Spleen (tissue), 11 donors: ENCODE results near the gene FBLN1. TPM values are rescaled to one million over a fixed set of nuclear protein-coding genes. Genes with fewer than 3 reads are reported as not detected.

Experiments
- DNase-seq: peaks from one replicate; pipeline ENCODE4 v3.0.0-alpha.2; 2020
- H3K27ac ChIP-seq, 8 donors: fragments of 200-600 bp; sonication (generic) in 7 of 8; 1 replicate in 4 of 8; 2 replicates in 4 of 8; pipeline versions ENCODE4 v1.5.0 to v1.8.0; 2016 to 2021; ENCODE audit warnings: inconsistent platforms in 4 of 8, mild to moderate bottlenecking in 4 of 8, moderate library complexity in 1 of 8
- H3K27me3 ChIP-seq, 7 donors: fragments of 200-600 bp; sonication (generic) in 6 of 7; replicated peaks in 1 of 7; 1 replicate in 4 of 7; 2 replicates in 3 of 7; pipeline versions ENCODE4 v1.5.0 to v1.8.0; 2016 to 2021; ENCODE audit warnings: inconsistent platforms in 3 of 7, mild to moderate bottlenecking in 1 of 7
- H3K36me3 ChIP-seq, 6 donors: fragments of 200-600 bp; sonication (generic) in 5 of 6; 1 replicate in 4 of 6; 2 replicates in 2 of 6; pipeline versions ENCODE4 v1.5.0 to v1.8.0; 2016 to 2021; ENCODE audit warnings: inconsistent platforms in 2 of 6
- H3K4me1 ChIP-seq, 6 donors: fragments of 200-600 bp; sonication (generic) in 5 of 6; 1 replicate in 3 of 6; 2 replicates in 3 of 6; pipeline versions ENCODE4 v1.5.0 to v1.8.0; 2016 to 2021; ENCODE audit warnings: inconsistent platforms in 3 of 6
- H3K4me3 ChIP-seq, 8 donors: fragments of 200-600 bp; sonication (generic) in 7 of 8; 1 replicate in 4 of 8; 2 replicates in 4 of 8; pipeline versions ENCODE4 v1.5.0 to v1.8.0; 2016 to 2021; ENCODE audit warnings: inconsistent platforms in 4 of 8, mild to moderate bottlenecking in 4 of 8, moderate library complexity in 2 of 8
- H3K9me3 ChIP-seq, 8 donors: fragments of 200-600 bp; sonication (generic) in 7 of 8; 1 replicate in 4 of 8; 2 replicates in 4 of 8; pipeline versions ENCODE4 v1.5.0 to v1.8.0; 2016 to 2021; ENCODE audit warnings: inconsistent platforms in 4 of 8
- POLR2A ChIP-seq, 3 donors: fragments of 450-650 bp; IDR thresholded peaks; one replicate each; pipeline ENCODE4 v1.5.1; 2017; ENCODE audit warnings: antibody characterized with exemption in 3 of 3, mild to moderate bottlenecking in 1 of 3
- POLR2AphosphoS5 ChIP-seq, 3 donors: sonication (generic); formaldehyde crosslinking; IDR thresholded peaks; one replicate each; pipeline ENCODE4 v1.5.1; 2017; ENCODE audit warnings: antibody characterized with exemption in 3 of 3
- WGBS, 5 donors: extraction: QIAGEN DNeasy Blood & Tissue Kit in 3 of 5; methylation state at CpG; one replicate each; pipeline versions ENCODE4 v1.1.5 to v1.1.7; 2013 to 2018; 5-methylcytosine and 5-hydroxymethylcytosine counted together
- intact Hi-C: fragments of 100-400 bp; cut with DNase I; formaldehyde crosslinking; loops from one replicate; pipeline ENCODE4 v1.15.0; 2023; ENCODE audit warnings: low total_unique reads
- polyA plus RNA-seq, 3 donors: library from polyadenylated mRNA; stranded (reverse); fragments of 200-250 nt; gene quantifications; one replicate each; pipeline ENCODE4 v1.2.1, GENCODE V29; 2013
- total RNA-seq, 7 donors: library from RNA; depleted of rRNA in 3 of 7; stranded (reverse); fragments of >200 nt in 3 of 7; fragmentation: NEBNext Ultra II Directional in 4 of 7; extraction: Animal tissue kit (Norgen Biotek cat#: 25700) in 4 of 7; gene quantifications; one replicate each; pipeline versions ENCODE4 v1.1.0 to v1.2.1, GENCODE V29; 2016 to 2021
- TF ChIP-seq, protein P1 (sequence below), 11 experiments: fragments of 200-600 bp in 7 of 11; fragments of 450-650 bp in 4 of 11; sonication (generic) in 4 of 11; IDR thresholded peaks in 8 of 11; conservative IDR thresholded peaks in 3 of 11; 1 replicate in 7 of 11; 2 replicates in 4 of 11; pipeline versions ENCODE4 v1.4.0 to v1.8.0; 2016 to 2021; ENCODE audit warnings: antibody characterized with exemption in 11 of 11, inconsistent platforms in 4 of 11, mild to moderate bottlenecking in 1 of 11
- donor health status: healthy with polysubstance abuse.
- donor health status: DM: no; HTN: no; CAD: no; lungs with moderate emphysema.
- donor health status: DM: no; HTN: no; CAD: no.
- donor health status: Bipolar disorder and iron deficiency.
- donor health status: healthy.
- donor health status: DM: no; HTN: no; CAD: no.
- donor health status: DM: yes; HTN: yes; CAD: no.

Gene FBLN1
- total and polyA plus RNA-seq, 10 donors = 1.9 to 20.3 (median 11.0) TPM

- Histone ChIP-seq H3K27ac (no peak overlapping the region), H3K4me1 (no peaks in the 10 kb centered on the region)
- WGBS, 5 donors = 79 to 89% (median 86%) methylated on average over 10 of the region's 10 CpGs
Measured at GRCh38 chr22:45526768-45527360, 24.2 kb downstream of the FBLN1 start.

DNA sequence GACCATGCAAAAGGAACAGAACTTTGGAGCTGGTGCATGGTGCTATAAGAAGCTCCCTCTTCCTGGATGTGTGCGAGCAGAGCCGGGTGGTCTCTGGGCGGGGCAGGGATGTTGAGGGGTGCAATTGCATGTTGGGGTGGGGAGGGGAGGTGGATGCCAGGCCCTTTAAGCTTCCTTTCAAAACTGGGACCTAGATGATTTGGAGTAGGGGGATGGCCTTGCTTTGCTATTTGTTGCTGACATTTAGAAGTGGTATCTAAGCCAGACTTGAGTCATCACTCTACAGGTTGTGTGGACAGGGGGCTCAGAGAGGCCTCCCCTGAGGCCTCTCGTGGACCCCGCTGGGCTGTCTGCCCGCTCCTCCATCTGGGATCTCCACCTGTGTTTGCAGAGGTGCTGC lies 24.8 kb downstream of the FBLN1 start:
- no peaks in the 10 kb centered on the region for H3K4me1 ChIP-seq
- intact Hi-C loops = no loop called here
- H3K4me3 ChIP-seq = no peak overlapping the region
- H3K9me3 ChIP-seq = no peaks in the 10 kb centered on the region
- no peak overlapping the region for H3K27ac ChIP-seq
- H3K27me3 ChIP-seq = peaks cover 0 to 11% (median 0%) of the 10 kb centered on the region in 7 donors
- DNase-seq = no peak
- H3K36me3 ChIP-seq = no peaks in the 10 kb centered on the region
- WGBS, 5 donors = 80 to 93% (median 91%) methylated on average over 6 of the region's 6 CpGs
- no peak for TF ChIP-seq POLR2A (IDR thresholded peaks at IDR 0.05)
- TF ChIP-seq POLR2AphosphoS5 (IDR thresholded peaks at IDR 0.05) = no peak
- TF ChIP-seq, protein P1, sequence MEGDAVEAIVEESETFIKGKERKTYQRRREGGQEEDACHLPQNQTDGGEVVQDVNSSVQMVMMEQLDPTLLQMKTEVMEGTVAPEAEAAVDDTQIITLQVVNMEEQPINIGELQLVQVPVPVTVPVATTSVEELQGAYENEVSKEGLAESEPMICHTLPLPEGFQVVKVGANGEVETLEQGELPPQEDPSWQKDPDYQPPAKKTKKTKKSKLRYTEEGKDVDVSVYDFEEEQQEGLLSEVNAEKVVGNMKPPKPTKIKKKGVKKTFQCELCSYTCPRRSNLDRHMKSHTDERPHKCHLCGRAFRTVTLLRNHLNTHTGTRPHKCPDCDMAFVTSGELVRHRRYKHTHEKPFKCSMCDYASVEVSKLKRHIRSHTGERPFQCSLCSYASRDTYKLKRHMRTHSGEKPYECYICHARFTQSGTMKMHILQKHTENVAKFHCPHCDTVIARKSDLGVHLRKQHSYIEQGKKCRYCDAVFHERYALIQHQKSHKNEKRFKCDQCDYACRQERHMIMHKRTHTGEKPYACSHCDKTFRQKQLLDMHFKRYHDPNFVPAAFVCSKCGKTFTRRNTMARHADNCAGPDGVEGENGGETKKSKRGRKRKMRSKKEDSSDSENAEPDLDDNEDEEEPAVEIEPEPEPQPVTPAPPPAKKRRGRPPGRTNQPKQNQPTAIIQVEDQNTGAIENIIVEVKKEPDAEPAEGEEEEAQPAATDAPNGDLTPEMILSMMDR (IDR thresholded peaks at IDR 0.05 in 8 of 11, conservative IDR thresholded peaks at IDR 0.05 in 3 of 11) = no peak

More at GRCh38 chr22:45526768-45527360, 24.2 kb downstream of the FBLN1 start:
- Histone ChIP-seq H3K36me3 (no peaks in the 10 kb centered on the region), H3K27me3 (peaks cover 0 to 9% (median 0%) of the 10 kb centered on the region in 7 donors), H3K4me3 (no peak overlapping the region), H3K9me3 (no peaks in the 10 kb centered on the region)
- TF ChIP-seq, protein P1 (IDR thresholded peaks at IDR 0.05 in 8 of 11, conservative IDR thresholded peaks at IDR 0.05 in 3 of 11) = no peak
- TF ChIP-seq POLR2A (IDR thresholded peaks at IDR 0.05) (no peak), POLR2AphosphoS5 (IDR thresholded peaks at IDR 0.05) (no peak)
- DNase-seq = no peak
- intact Hi-C loops = no loop called here

DNA sequence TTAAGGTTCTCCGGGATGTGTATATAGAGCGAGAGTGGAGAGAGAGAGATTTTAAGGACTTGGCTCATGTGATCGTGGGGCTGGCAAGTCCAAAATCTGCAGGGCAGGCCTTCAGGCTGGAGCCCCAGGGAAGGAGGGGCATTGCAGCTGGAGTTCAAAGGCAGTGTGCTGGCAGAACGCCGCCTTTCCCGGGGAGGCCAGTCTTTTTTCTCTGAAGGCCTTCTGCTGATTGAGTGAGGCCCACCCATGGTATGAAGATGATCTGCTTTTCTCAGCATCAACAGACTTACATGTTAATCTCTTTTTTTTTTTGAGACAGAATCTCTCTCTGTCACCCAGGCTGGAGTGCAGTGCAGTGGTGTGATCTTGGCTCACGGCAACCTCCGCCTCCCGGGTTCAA lies 25.4 kb downstream of the FBLN1 start:
- Histone ChIP-seq H3K4me3 (no peak overlapping the region), H3K27ac (no peak overlapping the region), H3K36me3 (no peaks in the 10 kb centered on the region), H3K9me3 (no peaks in the 10 kb centered on the region), H3K27me3 (peaks cover 0 to 17% (median 0%) of the 10 kb centered on the region in 7 donors), H3K4me1 (no peaks in the 10 kb centered on the region)
- 90 to 96% (median 93%) methylated on average over 9 of the region's 9 CpGs for WGBS, 5 donors
- no peak for DNase-seq
- TF ChIP-seq, protein P1 (IDR thresholded peaks at IDR 0.05 in 8 of 11, conservative IDR thresholded peaks at IDR 0.05 in 3 of 11) = no peak
- no peak for TF ChIP-seq POLR2A (IDR thresholded peaks at IDR 0.05)
- no peak for TF ChIP-seq POLR2AphosphoS5 (IDR thresholded peaks at IDR 0.05)
- intact Hi-C loops = no loop called here

DNA sequence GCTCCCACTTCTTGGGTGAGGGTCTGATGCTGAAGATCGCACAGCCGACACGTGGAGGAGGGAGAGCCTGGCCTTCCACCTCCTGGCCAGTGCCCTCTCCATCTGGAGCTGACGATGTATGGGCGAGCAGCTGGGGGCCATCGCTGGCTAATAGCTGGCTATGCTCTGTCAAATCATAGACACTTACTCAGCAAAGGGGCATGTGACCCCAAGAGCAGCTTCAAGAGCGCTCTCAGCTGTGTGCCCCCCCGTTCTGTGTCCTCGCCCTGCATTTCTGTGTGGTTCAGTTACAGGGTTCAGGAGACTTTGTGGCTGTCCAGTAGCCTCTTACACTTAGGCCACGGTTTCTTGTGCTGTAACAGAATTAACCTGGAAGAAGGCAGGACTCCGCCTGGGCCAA lies 26.4 kb downstream of the FBLN1 start:
- no peak for DNase-seq
- TF ChIP-seq, protein P1 (IDR thresholded peaks at IDR 0.05 in 8 of 11, conservative IDR thresholded peaks at IDR 0.05 in 3 of 11) = no peak
- TF ChIP-seq POLR2AphosphoS5 (IDR thresholded peaks at IDR 0.05) (no peak), POLR2A (IDR thresholded peaks at IDR 0.05) (no peak)
- Histone ChIP-seq H3K9me3 (no peaks in the 10 kb centered on the region), H3K4me3 (no peak overlapping the region), H3K4me1 (no peaks in the 10 kb centered on the region), H3K27ac (no peak overlapping the region), H3K36me3 (no peaks in the 10 kb centered on the region), H3K27me3 (peaks cover 0 to 20% (median 0%) of the 10 kb centered on the region in 7 donors)
- WGBS, 5 donors = 83 to 94% (median 91%) methylated on average over 6 to 11 of the region's 11 CpGs
- intact Hi-C loops = no loop called here
